ENCODE measurements around the gene ANKRD36.
"Not testable (repeated sequence)": the region's sequence is repeated elsewhere in the genome, so short reads cannot be mapped to it uniquely, and the experiment has no call there.

- TF ChIP-seq POLR2A (IDR thresholded peaks at IDR 0.05; ENCODE audit: low read depth, low read length); POLR2AphosphoS5 (IDR thresholded peaks at IDR 0.05; ENCODE audit: low read depth, low read length); TAF1 (IDR thresholded peaks at IDR 0.05; ENCODE audit: borderline replicate concordance, low read depth, low read length): not testable (repeated sequence)
These were observed 468 bp upstream of the ANKRD36 start for GRCh38 chr2:97112320-97113049.
